ENCODE results near the gene MGAM2. TPM values are rescaled to one million over a fixed set of nuclear protein-coding genes. Genes with fewer than 3 reads are reported as not detected.

Gene MGAM2
- total and polyA plus RNA-seq, 2 of the 4 experiments (the other 2 are of a cell fraction) = not detected

GRCh38 chr7:142200206-142200605, 88.7 kb downstream of the MGAM2 start:
- no peak overlapping the region for H4K5ac ChIP-seq (ENCODE audit: low read depth, low read length)
- H3K4me1 ChIP-seq (ENCODE audit: control insufficient read depth, insufficient read depth, low read length) = no peaks in the 10 kb centered on the region
- H3K4me2 ChIP-seq (ENCODE audit: low read depth, low read length) = no peak overlapping the region
- H2AK9ac ChIP-seq (replicated peaks; ENCODE audit: low read depth, low read length, poor library complexity) = no peak overlapping the region
- no peak overlapping the region for H3K4ac ChIP-seq (ENCODE audit: low read depth, low read length)
- no peak overlapping the region for H3K9ac ChIP-seq (ENCODE audit: low read depth, low read length)
- no peaks in the 10 kb centered on the region for H4K20me1 ChIP-seq (ENCODE audit: insufficient read depth, low read length)
- H2BK5ac ChIP-seq (ENCODE audit: low read depth, low read length, poor library complexity, severe bottlenecking) = no peak overlapping the region
- H3K23ac ChIP-seq (ENCODE audit: low read depth, low read length) = no peak overlapping the region
- H2AK5ac ChIP-seq (ENCODE audit: low read depth, low read length) = no peak overlapping the region
- no peak overlapping the region for H3K27ac ChIP-seq (ENCODE audit: insufficient read depth, low read length)
- no CpG with 5 or more reads among the region's 1 CpG for WGBS, 2 experiments (ENCODE audit: extremely low coverage in 2 of 2, insufficient read length in 1 of 2)
- no peaks in the 10 kb centered on the region for H3K27me3 ChIP-seq (ENCODE audit: control insufficient read depth, insufficient read depth, low read length)
- no peak overlapping the region for H2BK15ac ChIP-seq (ENCODE audit: low read depth, low read length)
- H3K36me3 ChIP-seq (ENCODE audit: control insufficient read depth, insufficient read depth, low read length) = no peaks in the 10 kb centered on the region
- no peak overlapping the region for H2BK20ac ChIP-seq (ENCODE audit: low read depth, low read length)
- intact Hi-C loops (cut with micrococcal nuclease) = no loop called here
- DNase-seq (no peak), ATAC-seq (ENCODE audit: low read depth) (no peak)
- no peaks in the 10 kb centered on the region for H3K79me1 ChIP-seq (ENCODE audit: low read depth in 1 of 2, low read length in 2 of 2)
- peaks cover 9% of the 10 kb centered on the region for H3K9me3 ChIP-seq (ENCODE audit: control insufficient read depth, insufficient read depth, low read length)
- H3K9me1 ChIP-seq (ENCODE audit: insufficient read depth, low read length) = no peaks in the 10 kb centered on the region
- no peak overlapping the region for H4K91ac ChIP-seq (ENCODE audit: insufficient read depth, low read depth, low read length)
- H3K56ac ChIP-seq (ENCODE audit: extremely low read depth, insufficient read depth, low read length) = no peak overlapping the region
- no peak overlapping the region for H3K4me3 ChIP-seq (ENCODE audit: insufficient read depth, low read depth, low read length)
- BruUV-seq (replicated peaks) = no TSS peak
- CTCF ChIA-PET = no interaction called here
- H2AFZ ChIP-seq (replicated peaks; ENCODE audit: low read length, poor library complexity) = no peak overlapping the region
- H2BK120ac ChIP-seq (ENCODE audit: low read depth, low read length) = no peak overlapping the region
- in situ Hi-C loops (cut with MboI; ENCODE audit: low sequenced_read_pairs) = no loop called here
- dilution Hi-C loops (cut with HindIII; ENCODE audit: low sequenced_read_pairs, unreplicated experiment) = no loop called here
- H3K14ac ChIP-seq (replicated peaks; ENCODE audit: low read depth, low read length) = no peak overlapping the region
- H3K18ac ChIP-seq (ENCODE audit: low read depth, low read length) = no peak overlapping the region
- POLR2A ChIA-PET (ENCODE audit: unreplicated experiment) = no interaction called here
- H4K8ac ChIP-seq (ENCODE audit: low read depth in 2 of 2, low read length in 2 of 2) = no peak overlapping the region
- TF ChIP-seq POLR2A (IDR thresholded peaks at IDR 0.05; ENCODE audit: low read depth, low read length) (no peak), MAZ (IDR thresholded peaks at IDR 0.05; ENCODE audit: borderline replicate concordance, low read depth, low read length) (no peak), ELK1 (IDR thresholded peaks at IDR 0.05; ENCODE audit: borderline replicate concordance, low read depth, low read length) (no peak), RCOR1 (IDR thresholded peaks at IDR 0.05; ENCODE audit: insufficient replicate concordance, low read length) (no peak), NFE2L2 (IDR thresholded peaks at IDR 0.05; ENCODE audit: low read depth, low read length) (no peak), CHD1 (IDR thresholded peaks at IDR 0.05; ENCODE audit: low read depth, low read length) (no peak), RAD21 (IDR thresholded peaks at IDR 0.05; ENCODE audit: low read length) (no peak), SMC3 (IDR thresholded peaks at IDR 0.05; ENCODE audit: low read depth, low read length) (no peak), USF2 (IDR thresholded peaks at IDR 0.05; ENCODE audit: low read depth, low read length) (no peak), MAFK (IDR thresholded peaks at IDR 0.05; ENCODE audit: low read depth, low read length) (no peak), RFX5 (IDR thresholded peaks at IDR 0.05; ENCODE audit: low read depth, low read length) (no peak), FOS (IDR thresholded peaks at IDR 0.05; ENCODE audit: low read depth, low read length) (no peak), CTCF (conservative IDR thresholded peaks at IDR 0.05; ENCODE audit: low read depth, low read length) (no peak), BHLHE40 (IDR thresholded peaks at IDR 0.05; ENCODE audit: low read depth, low read length) (no peak), CEBPB (IDR thresholded peaks at IDR 0.05; ENCODE audit: low read depth, low read length) (no peak), MXI1 (IDR thresholded peaks at IDR 0.05; ENCODE audit: borderline replicate concordance, low read depth, low read length) (no peak)

Data from IMR-90 (cell line).